Spleen (tissue), 7 donors: ENCODE data around the gene HDAC4.

Experiments used
- POLR2A ChIP-seq, 3 donors: fragments of 450-650 bp; IDR thresholded peaks; one replicate each; pipeline ENCODE4 v1.5.1; 2017; ENCODE audit warnings: antibody characterized with exemption in 3 of 3, mild to moderate bottlenecking in 1 of 3
- TF ChIP-seq, protein P1 (sequence below), 11 experiments: fragments of 200-600 bp in 7 of 11; fragments of 450-650 bp in 4 of 11; sonication (generic) in 4 of 11; IDR thresholded peaks in 8 of 11; conservative IDR thresholded peaks in 3 of 11; 1 replicate in 7 of 11; 2 replicates in 4 of 11; pipeline versions ENCODE4 v1.4.0 to v1.8.0; 2016 to 2021; ENCODE audit warnings: antibody characterized with exemption in 11 of 11, inconsistent platforms in 4 of 11, mild to moderate bottlenecking in 1 of 11
- donor health status: DM: no; HTN: no; CAD: no; lungs with moderate emphysema.
- donor health status: DM: no; HTN: no; CAD: no.
- donor health status: DM: no; HTN: no; CAD: no.

DNA sequence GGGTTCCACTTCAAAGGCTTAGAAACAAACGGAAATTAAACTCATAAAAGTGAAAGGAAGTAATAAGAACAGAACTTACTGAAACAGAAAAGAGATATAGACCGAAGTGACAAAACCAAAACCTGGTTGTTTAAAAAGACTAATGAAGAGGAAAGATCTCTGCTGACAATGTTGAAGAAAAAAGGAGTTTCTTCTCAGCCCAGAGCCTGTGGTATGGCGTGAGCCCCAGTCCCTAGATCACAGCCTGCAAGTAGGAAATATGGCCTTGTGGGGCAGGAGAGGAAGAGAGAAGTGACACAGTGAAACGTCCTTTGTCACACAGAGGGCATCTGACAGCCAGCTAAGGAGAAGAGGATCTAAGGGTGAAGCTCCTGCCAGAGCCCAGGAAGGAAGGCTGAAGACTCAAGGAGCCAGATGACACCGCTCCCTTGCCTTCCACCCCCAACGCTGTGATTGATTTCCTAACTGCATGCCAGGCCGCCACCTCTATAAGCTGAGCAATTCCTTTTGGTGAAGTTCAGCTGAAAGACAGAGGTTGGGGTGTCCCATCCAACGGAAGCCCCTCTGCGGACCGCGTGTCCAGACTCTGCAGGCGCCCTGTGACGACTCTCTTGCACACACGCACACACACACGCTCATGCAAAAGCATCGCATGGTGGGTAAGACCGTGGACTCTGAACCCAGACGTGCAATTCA, 141.1 kb downstream of the HDAC4 start:
- TF ChIP-seq, protein P1, sequence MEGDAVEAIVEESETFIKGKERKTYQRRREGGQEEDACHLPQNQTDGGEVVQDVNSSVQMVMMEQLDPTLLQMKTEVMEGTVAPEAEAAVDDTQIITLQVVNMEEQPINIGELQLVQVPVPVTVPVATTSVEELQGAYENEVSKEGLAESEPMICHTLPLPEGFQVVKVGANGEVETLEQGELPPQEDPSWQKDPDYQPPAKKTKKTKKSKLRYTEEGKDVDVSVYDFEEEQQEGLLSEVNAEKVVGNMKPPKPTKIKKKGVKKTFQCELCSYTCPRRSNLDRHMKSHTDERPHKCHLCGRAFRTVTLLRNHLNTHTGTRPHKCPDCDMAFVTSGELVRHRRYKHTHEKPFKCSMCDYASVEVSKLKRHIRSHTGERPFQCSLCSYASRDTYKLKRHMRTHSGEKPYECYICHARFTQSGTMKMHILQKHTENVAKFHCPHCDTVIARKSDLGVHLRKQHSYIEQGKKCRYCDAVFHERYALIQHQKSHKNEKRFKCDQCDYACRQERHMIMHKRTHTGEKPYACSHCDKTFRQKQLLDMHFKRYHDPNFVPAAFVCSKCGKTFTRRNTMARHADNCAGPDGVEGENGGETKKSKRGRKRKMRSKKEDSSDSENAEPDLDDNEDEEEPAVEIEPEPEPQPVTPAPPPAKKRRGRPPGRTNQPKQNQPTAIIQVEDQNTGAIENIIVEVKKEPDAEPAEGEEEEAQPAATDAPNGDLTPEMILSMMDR (IDR thresholded peaks at IDR 0.05 in 8 of 11, conservative IDR thresholded peaks at IDR 0.05 in 3 of 11) = no peak
- no peak for TF ChIP-seq POLR2A (IDR thresholded peaks at IDR 0.05)
